ENCODE data around the gene ATF6B. TPM values are rescaled to one million over a fixed set of nuclear protein-coding genes. Genes with fewer than 3 reads are reported as not detected.

ATF6B gene
- total and polyA plus RNA-seq, 8 donors, result 30.2 to 68.0 (median 39.1) TPM

DNA sequence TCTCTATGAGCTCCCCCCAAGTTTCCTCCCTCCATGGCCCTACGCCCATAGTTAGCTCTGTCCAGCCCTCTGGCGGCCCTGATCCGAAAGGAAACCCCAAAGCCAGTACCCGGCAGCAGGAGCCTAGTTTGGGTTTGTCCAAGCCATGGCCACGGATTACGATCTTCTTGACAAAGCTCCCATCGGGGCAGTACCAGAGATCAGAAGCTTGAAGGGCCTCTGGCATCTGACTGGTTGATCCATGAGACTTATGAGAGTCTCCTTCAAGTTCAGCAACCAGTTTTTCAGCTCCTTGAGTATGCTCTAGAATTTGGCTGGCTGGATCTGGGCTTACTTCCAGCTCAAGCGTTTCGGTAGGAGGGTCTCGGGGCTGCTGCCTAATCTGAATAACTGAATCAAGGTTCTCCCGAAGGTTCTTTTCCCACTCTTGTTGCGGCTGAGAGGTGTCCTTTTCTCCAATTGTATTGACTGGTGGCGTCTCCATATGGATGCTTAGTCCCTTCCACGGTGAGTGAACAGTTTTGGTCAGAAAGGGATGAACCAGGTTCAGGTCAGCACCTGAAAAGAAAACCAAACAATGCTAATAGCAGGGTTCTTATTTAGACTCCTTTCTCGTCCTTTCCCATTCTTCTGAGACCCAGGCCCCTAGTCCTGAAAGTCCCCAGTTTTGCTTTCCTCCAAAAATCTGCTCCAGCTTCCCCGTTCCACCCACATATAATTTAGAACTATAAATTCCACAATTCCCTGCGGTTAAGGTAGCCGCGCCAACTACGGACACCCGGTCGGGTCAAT is 1.4 kb upstream of the ATF6B start:
- H3K27ac ChIP-seq, result peak overlapping the region; percentile 58 to 90 (median 81)
- intact Hi-C loops (cut with DNase I), result no loop called here
- H3K4me1 ChIP-seq, result peaks cover 8 to 18% (median 15%) of the 10 kb centered on the region in 3 donors
- peak; percentile 60 to 74 (median 70) for ATAC-seq
- FAIRE-seq, result no peak
- no peaks in the 10 kb centered on the region for H3K27me3 ChIP-seq
- WGBS, 2 donors, result 21 to 26% methylated on average over 22 of the region's 22 CpGs
- no peaks in the 10 kb centered on the region for H3K9me3 ChIP-seq
- TF ChIP-seq, protein P1, sequence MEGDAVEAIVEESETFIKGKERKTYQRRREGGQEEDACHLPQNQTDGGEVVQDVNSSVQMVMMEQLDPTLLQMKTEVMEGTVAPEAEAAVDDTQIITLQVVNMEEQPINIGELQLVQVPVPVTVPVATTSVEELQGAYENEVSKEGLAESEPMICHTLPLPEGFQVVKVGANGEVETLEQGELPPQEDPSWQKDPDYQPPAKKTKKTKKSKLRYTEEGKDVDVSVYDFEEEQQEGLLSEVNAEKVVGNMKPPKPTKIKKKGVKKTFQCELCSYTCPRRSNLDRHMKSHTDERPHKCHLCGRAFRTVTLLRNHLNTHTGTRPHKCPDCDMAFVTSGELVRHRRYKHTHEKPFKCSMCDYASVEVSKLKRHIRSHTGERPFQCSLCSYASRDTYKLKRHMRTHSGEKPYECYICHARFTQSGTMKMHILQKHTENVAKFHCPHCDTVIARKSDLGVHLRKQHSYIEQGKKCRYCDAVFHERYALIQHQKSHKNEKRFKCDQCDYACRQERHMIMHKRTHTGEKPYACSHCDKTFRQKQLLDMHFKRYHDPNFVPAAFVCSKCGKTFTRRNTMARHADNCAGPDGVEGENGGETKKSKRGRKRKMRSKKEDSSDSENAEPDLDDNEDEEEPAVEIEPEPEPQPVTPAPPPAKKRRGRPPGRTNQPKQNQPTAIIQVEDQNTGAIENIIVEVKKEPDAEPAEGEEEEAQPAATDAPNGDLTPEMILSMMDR (IDR thresholded peaks at IDR 0.05), result no peak
- DNase-seq, result peak in 2 of 6 donors; percentile 36 to 45
- H3K4me3 ChIP-seq, result peak overlapping the region; percentile 18 to 57 (median 56)
- peaks cover 0 to 11% (median 8%) of the 10 kb centered on the region in 3 donors for H3K36me3 ChIP-seq

DNA sequence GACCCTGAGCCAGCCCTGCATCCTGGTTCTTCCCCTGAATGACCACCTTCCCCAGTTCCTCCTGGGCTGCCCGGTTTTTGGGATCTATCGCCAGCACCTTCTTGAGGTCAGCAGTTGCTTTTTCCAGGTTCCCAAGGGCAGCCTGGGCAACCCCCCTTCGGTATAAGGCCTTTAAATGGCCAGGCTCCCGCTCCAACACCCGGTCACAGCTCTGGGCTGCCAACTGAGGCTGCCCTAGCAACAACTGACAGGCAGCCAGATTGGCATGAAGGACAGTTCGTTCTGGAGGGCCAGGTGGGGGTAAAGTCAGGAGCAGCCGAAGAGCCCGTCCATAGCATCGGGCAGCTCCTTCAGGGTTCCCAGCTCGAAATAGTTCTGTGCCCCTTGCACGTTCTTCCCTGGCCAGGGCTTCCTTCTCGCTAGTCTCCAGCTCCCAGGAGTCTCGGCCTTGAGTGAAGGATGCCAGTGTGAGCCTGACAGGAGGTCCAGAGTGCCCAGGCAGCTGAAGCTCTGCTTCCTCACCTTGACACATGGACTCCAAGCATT is 778 bp upstream of the ATF6B start:
- Histone ChIP-seq H3K4me1 (peaks cover 8 to 18% (median 15%) of the 10 kb centered on the region in 3 donors), H3K4me3 (peak overlapping the region in 3 of 4 donors; percentile 18 to 57 (median 54)), H3K27ac (peak overlapping the region in 2 of 4 donors; percentile 83 to 90), H3K27me3 (no peaks in the 10 kb centered on the region), H3K36me3 (peaks cover 0 to 12% (median 11%) of the 10 kb centered on the region in 3 donors), H3K9me3 (no peaks in the 10 kb centered on the region)
- DNase-seq (peak in 3 of 6 donors; percentile 18 to 55 (median 52)), ATAC-seq (no peak), FAIRE-seq (no peak)
- WGBS, 2 donors, result 60 to 77% methylated on average over 13 of the region's 13 CpGs
- intact Hi-C loops (cut with DNase I), result no loop called here
- TF ChIP-seq, protein P1 (IDR thresholded peaks at IDR 0.05), result no peak

DNA sequence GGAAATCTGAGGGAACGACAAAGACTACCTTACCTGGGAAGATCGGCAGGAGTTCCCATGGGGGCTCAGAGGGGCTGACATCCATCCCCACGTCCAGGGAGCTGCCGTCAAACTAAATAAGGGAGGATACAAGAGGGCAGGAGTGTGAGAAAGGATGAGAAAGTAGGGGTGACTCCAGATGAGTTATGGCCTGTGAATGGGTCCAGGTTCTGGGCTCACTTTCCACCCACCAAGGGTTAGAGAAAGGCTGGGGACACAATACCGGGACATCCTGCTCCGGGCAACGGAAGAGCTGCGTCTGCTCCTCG is 683 bp downstream of the ATF6B start:
- no peak for DNase-seq
- Histone ChIP-seq H3K4me1 (peaks cover 8 to 18% (median 15%) of the 10 kb centered on the region in 3 donors), H3K4me3 (peak overlapping the region; percentile 67 to 85 (median 76)), H3K27ac (peak overlapping the region in 1 of 4 donors; percentile 73), H3K9me3 (no peaks in the 10 kb centered on the region), H3K36me3 (peaks cover 0 to 12% (median 11%) of the 10 kb centered on the region in 3 donors), H3K27me3 (no peaks in the 10 kb centered on the region)
- intact Hi-C loops (cut with DNase I), result no loop called here
- TF ChIP-seq, protein P1 (IDR thresholded peaks at IDR 0.05), result no peak
- no peak for FAIRE-seq
- WGBS, 2 donors, result 2 to 3% methylated on average over 9 of the region's 9 CpGs
- ATAC-seq, result no peak

DNA sequence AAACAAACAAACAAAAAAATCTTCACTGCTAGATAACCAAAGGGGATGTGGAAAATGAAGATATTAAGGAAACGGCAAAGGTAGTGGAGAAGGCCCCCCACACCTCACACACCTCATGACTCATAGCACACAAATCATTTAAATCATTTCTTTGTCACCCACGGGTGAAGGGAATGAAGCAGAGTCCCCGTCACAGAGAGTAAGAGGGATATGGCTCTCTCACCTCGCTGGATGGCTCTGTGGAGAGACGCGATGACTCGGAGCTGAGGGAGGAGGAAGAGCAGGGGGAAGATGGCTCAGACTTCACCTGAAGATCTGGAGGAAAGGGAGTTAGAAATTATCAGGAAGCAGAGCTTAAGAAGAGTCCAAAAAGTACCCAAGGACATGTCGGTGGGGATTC is 1.2 kb downstream of the ATF6B start:
- Histone ChIP-seq H3K4me3 (peak overlapping the region; percentile 67 to 85 (median 76)), H3K27me3 (no peaks in the 10 kb centered on the region), H3K36me3 (peaks cover 0 to 12% (median 11%) of the 10 kb centered on the region in 3 donors), H3K4me1 (peaks cover 8 to 18% (median 15%) of the 10 kb centered on the region in 3 donors), H3K9me3 (no peaks in the 10 kb centered on the region), H3K27ac (no peak overlapping the region)
- intact Hi-C loops (cut with DNase I), result no loop called here
- 48 to 49% methylated on average over 8 of the region's 8 CpGs for WGBS, 2 donors
- TF ChIP-seq, protein P1 (IDR thresholded peaks at IDR 0.05), result no peak
- no peak for DNase-seq
- no peak for ATAC-seq
- no peak for FAIRE-seq

DNA sequence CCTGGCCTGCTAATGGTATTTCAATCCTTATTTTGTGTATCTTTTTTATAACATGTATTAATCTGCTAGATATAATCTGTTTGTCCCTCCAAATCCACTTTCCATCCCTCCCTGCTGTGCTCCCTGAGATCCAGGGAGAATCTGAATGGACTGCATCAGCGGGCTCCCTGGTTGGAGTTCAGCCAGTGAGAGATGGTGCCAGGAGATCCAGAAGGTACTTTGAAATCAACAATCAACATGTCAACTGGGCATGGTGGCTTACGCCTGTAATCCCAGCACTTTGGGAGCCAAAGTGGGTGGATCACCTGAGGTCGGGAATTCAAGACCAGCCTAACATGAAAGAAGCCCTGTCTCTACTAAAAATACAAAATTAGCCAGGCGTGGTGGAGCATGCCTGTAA is 4.4 kb downstream of the ATF6B start:
- no peak for DNase-seq
- Histone ChIP-seq H3K9me3 (no peaks in the 10 kb centered on the region), H3K4me1 (peaks cover 3 to 16% (median 9%) of the 10 kb centered on the region in 3 donors), H3K4me3 (no peak overlapping the region), H3K27ac (no peak overlapping the region), H3K27me3 (no peaks in the 10 kb centered on the region), H3K36me3 (peaks cover 0 to 29% (median 29%) of the 10 kb centered on the region in 3 donors)
- ATAC-seq, result no peak
- TF ChIP-seq, protein P1 (IDR thresholded peaks at IDR 0.05), result no peak
- no peak for FAIRE-seq
- intact Hi-C loops (cut with DNase I), result no loop called here
- 76 to 80% methylated on average over 4 of the region's 4 CpGs for WGBS, 2 donors

Measured in pancreas (tissue), 10 donors.